Left lung (tissue), 10 donors: Measurements from ENCODE around the gene CD276. TPM values are rescaled to one million over a fixed set of nuclear protein-coding genes. Genes with fewer than 3 reads are reported as not detected.

Source experiments
- ATAC-seq: fragments of 200-7000 bp; cut with Tn5 transposase; one replicate; pipeline ENCODE4 v1.9.1; 2020; ENCODE audit warnings: moderate library complexity
- DNase-seq, 4 donors: peaks; one replicate each; pipeline ENCODE4 v3.0.0-alpha.2; 2013 to 2020
- H3K27ac ChIP-seq, 2 donors: fragments of 200-600 bp; sonication (generic) in 1 of 2; one replicate each; pipeline versions ENCODE4 v1.5.0 to v1.8.0; 2020 to 2021
- H3K27me3 ChIP-seq, 2 donors: fragments of 200-600 bp; sonication (generic) in 1 of 2; one replicate each; pipeline versions ENCODE4 v1.5.0 to v1.8.0; 2020 to 2021
- H3K36me3 ChIP-seq, 2 donors: fragments of 200-600 bp; sonication (generic) in 1 of 2; one replicate each; pipeline versions ENCODE4 v1.5.0 to v1.8.0; 2020 to 2021
- H3K4me1 ChIP-seq, 2 donors: fragments of 200-600 bp; one replicate each; pipeline ENCODE4 v1.8.0; 2021
- H3K4me3 ChIP-seq, 2 donors: fragments of 200-600 bp; sonication (generic) in 1 of 2; one replicate each; pipeline versions ENCODE4 v1.5.0 to v1.8.0; 2020 to 2021; ENCODE audit warnings: mild to moderate bottlenecking in 1 of 2
- H3K9me3 ChIP-seq, 2 donors: fragments of 200-600 bp; sonication (generic) in 1 of 2; one replicate each; pipeline versions ENCODE4 v1.5.0 to v1.8.0; 2020 to 2021
- intact Hi-C, 2 donors: fragments of 100-400 bp; cut with DNase I; formaldehyde crosslinking; loops; one replicate each; pipeline versions ENCODE4 v1.11.2 to v1.14.2; 2022
- polyA plus RNA-seq, 6 donors: library from polyadenylated mRNA; unstranded; fragments of 120-200 nt; gene quantifications; one replicate each; pipeline ENCODE4 v1.2.1, GENCODE V29; 2013; ENCODE audit not compliant: insufficient read length in 6 of 6
- total RNA-seq, 2 donors: library from RNA; stranded (reverse); fragmentation: NEBNext Ultra II Directional; extraction: Animal tissue kit (Norgen Biotek cat#: 25700); gene quantifications; one replicate each; pipeline ENCODE4 v1.2.1, GENCODE V29; 2021
- TF ChIP-seq, protein P1 (sequence below), 2 donors: fragments of 200-600 bp; sonication (generic) in 1 of 2; IDR thresholded peaks; one replicate each; pipeline versions ENCODE4 v1.5.0 to v1.8.0; 2021; ENCODE audit warnings: antibody characterized with exemption in 2 of 2
- donor health status: DM: no; HTN: yes; CAD: no.
- donor health status: DM: no; HTN: no; CAD: no.

The CD276 gene
- total and polyA plus RNA-seq, 8 donors = 71.9 to 185 (median 156) TPM

DNA sequence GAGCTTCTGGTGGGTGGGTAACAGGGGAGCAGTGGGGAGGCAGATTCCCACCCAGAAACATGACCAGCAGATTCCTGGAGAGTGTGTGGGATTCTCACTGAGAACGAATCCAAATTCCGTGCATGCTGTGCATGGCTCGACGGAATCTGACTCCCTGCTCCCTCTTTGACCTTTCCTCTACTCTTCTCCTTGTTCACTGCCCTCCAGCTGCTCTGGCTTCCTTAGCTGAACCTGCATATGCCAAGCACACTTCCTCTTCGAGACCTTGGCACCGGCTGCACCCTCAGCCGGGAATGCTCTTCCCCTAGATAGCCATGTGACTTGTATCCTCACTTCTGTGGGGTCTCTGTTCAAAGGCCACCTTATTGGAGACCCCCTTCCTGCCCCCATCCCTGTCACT is 62.7 kb downstream of the CD276 start:
- Histone ChIP-seq H3K4me3 (no peak overlapping the region), H3K4me1 (peaks cover 0 to 3% of the 10 kb centered on the region in 2 donors), H3K9me3 (no peaks in the 10 kb centered on the region), H3K27me3 (peaks cover 7 to 59% of the 10 kb centered on the region in 2 donors), H3K36me3 (no peaks in the 10 kb centered on the region), H3K27ac (no peak overlapping the region)
- no peak for ATAC-seq
- TF ChIP-seq, protein P1, sequence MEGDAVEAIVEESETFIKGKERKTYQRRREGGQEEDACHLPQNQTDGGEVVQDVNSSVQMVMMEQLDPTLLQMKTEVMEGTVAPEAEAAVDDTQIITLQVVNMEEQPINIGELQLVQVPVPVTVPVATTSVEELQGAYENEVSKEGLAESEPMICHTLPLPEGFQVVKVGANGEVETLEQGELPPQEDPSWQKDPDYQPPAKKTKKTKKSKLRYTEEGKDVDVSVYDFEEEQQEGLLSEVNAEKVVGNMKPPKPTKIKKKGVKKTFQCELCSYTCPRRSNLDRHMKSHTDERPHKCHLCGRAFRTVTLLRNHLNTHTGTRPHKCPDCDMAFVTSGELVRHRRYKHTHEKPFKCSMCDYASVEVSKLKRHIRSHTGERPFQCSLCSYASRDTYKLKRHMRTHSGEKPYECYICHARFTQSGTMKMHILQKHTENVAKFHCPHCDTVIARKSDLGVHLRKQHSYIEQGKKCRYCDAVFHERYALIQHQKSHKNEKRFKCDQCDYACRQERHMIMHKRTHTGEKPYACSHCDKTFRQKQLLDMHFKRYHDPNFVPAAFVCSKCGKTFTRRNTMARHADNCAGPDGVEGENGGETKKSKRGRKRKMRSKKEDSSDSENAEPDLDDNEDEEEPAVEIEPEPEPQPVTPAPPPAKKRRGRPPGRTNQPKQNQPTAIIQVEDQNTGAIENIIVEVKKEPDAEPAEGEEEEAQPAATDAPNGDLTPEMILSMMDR (IDR thresholded peaks at IDR 0.05) = no peak
- no peak for DNase-seq
- intact Hi-C loops = no loop called here

DNA sequence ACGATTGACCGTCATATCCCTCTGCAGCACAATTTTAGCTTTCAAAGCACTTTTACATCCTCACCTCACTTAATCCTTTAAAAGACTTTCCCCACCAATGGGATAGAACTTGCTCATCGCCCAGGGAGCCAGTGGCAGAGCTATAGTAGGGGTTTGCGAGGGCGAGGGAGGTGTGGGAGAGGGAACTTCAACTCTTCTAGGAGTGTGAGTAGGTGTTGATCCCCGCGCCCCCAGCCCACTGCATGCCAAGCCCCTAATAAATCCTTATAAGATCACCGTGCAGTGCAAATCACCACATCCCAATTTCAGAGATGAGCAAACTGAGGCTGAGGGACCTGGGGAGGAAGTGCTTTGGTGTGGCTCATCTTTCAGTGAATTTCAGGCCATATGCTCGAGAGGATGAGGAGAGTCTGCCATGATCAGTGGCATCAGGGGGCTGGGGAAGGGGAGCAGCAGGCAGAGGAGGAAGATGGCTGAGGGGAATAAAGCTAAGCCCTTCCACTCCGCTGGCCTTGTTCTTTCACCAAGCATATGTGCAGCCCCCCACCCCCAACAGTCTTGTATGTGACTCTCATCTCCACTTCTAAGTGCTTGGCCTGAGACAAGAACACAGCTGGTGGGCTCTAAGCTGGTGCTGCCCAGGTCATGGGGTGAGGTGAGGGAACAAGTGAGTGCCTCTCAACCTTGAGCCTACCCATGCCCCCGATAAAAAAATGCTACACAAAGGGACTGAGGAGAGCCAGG is 63.8 kb downstream of the CD276 start:
- intact Hi-C loops = no loop called here
- Histone ChIP-seq H3K27me3 (peaks cover 15 to 70% of the 10 kb centered on the region in 2 donors), H3K27ac (no peak overlapping the region), H3K4me1 (peaks cover 0 to 13% of the 10 kb centered on the region in 2 donors), H3K4me3 (no peak overlapping the region), H3K36me3 (no peaks in the 10 kb centered on the region), H3K9me3 (no peaks in the 10 kb centered on the region)
- TF ChIP-seq, protein P1 (IDR thresholded peaks at IDR 0.05) = no peak
- ATAC-seq (no peak), DNase-seq (no peak)

DNA sequence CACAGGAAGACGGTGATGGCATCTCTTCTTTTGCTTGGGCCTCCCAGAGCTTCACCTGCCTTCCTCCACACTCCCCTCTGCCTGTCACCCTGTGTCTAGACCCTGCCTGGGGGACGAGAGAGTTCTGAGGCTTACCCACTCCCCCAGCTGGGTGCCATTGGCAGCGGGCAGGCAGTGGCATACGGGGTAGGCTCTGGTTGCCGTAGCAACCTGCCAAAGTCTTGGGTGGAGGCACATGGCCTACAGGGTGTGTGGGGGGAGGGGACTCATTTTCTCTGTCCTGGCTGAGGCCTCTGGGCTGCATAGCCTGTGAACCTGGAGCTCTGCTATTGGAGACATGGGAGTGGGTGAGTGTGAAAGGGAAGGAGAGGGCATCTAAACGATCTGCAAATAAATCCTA is 64.5 kb downstream of the CD276 start:
- TF ChIP-seq, protein P1 (IDR thresholded peaks at IDR 0.05) = no peak
- DNase-seq (no peak), ATAC-seq (no peak)
- peaks cover 15 to 78% of the 10 kb centered on the region in 2 donors for H3K27me3 ChIP-seq
- peaks cover 0 to 13% of the 10 kb centered on the region in 2 donors for H3K4me1 ChIP-seq
- intact Hi-C loops = no loop called here
- no peaks in the 10 kb centered on the region for H3K36me3 ChIP-seq
- no peak overlapping the region for H3K4me3 ChIP-seq
- no peaks in the 10 kb centered on the region for H3K9me3 ChIP-seq
- no peak overlapping the region for H3K27ac ChIP-seq

DNA sequence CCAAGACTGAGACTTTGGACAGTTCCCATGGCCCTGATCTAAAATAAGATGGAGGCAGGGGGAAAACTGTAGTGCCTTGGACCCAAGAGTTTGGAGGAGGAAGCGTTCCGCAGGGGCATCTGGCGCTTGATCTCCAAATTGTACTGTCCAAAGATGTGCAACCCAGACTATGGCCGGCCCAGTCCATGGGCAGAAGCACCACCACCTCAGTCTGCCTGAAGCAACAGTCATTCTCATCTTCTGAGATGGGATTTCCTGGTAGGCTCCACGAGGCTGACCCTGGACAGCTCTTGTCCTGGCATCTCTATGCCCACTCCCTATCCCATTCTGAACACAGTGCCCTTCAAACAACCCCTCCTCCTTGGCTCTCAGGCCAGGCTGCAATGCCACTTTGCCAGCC is 65.3 kb downstream of the CD276 start:
- no peaks in the 10 kb centered on the region for H3K36me3 ChIP-seq
- H3K9me3 ChIP-seq = no peaks in the 10 kb centered on the region
- ATAC-seq (no peak), DNase-seq (no peak)
- no peak overlapping the region for H3K27ac ChIP-seq
- intact Hi-C loops = no loop called here
- no peak overlapping the region for H3K4me3 ChIP-seq
- H3K27me3 ChIP-seq = peaks cover 15 to 86% of the 10 kb centered on the region in 2 donors
- TF ChIP-seq, protein P1 (IDR thresholded peaks at IDR 0.05) = no peak
- peaks cover 0 to 13% of the 10 kb centered on the region in 2 donors for H3K4me1 ChIP-seq

DNA sequence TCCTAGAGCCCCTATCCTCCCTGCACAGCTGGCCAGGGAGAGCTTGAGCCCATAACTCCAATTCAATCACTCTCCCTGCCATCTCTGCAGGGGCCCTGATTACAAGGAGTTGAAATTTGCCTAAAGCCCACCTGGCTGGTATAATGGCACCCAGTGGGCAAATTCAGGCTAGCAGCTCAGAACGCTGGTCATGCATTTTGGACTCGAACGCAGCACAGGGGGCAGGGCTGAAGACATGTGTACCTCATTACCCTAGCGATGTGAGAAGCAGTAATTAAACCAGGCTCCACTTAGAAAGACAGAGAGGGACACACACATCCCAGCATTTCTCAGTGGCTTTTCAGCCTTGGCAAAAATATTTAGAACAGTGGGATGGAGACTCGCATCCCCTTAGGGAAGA is 65.8 kb downstream of the CD276 start:
- no peak overlapping the region for H3K27ac ChIP-seq
- ATAC-seq (no peak), DNase-seq (no peak)
- peaks cover 15 to 90% of the 10 kb centered on the region in 2 donors for H3K27me3 ChIP-seq
- intact Hi-C loops = no loop called here
- H3K9me3 ChIP-seq = no peaks in the 10 kb centered on the region
- H3K4me3 ChIP-seq = no peak overlapping the region
- TF ChIP-seq, protein P1 (IDR thresholded peaks at IDR 0.05) = no peak
- H3K36me3 ChIP-seq = no peaks in the 10 kb centered on the region
- H3K4me1 ChIP-seq = peaks cover 0 to 13% of the 10 kb centered on the region in 2 donors
